DMS79 (cell line): ENCODE measurements around the gene PLXNB3.
A peak's percentile ranks its signal among the peaks of the same experiment; 100 is the strongest.

ENCODE experiments used
- DNase-seq: peaks from one replicate; lab custom pipeline; 2025; lab: John Stamatoyannopoulos, UW

The PLXNB3 gene

GRCh38 chrX:153773741-153774575 lies 9.9 kb downstream of the PLXNB3 start:
- DNase-seq = no peak

- no peak for DNase-seq
Observed at GRCh38 chrX:153774576-153775292, 10.7 kb downstream of the PLXNB3 start.

GRCh38 chrX:153775293-153776119 lies 11.5 kb downstream of the PLXNB3 start:
- no peak for DNase-seq

GRCh38 chrX:153776120-153776599 lies 12.1 kb downstream of the PLXNB3 start:
- DNase-seq = no peak

- DNase-seq = no peak
Observed at GRCh38 chrX:153776611-153777045, 12.6 kb downstream of the PLXNB3 start.

- DNase-seq = no peak
Observed at GRCh38 chrX:153777261-153778090, 13.4 kb downstream of the PLXNB3 start.

- DNase-seq = no peak
Observed at GRCh38 chrX:153778181-153778580, 14.1 kb downstream of the PLXNB3 start.

- DNase-seq = no peak
Observed at GRCh38 chrX:153778684-153779101, 14.6 kb downstream of the PLXNB3 start.

- no peak for DNase-seq
Observed at GRCh38 chrX:153779891-153780677, 16.0 kb downstream of the PLXNB3 start.

- no peak for DNase-seq
Observed at GRCh38 chrX:153780678-153781427, 16.8 kb downstream of the PLXNB3 start, which contains the start of gene SRPK3. Gene SRPK3, plus strand, starts transcription at chrX:153781041. Its CDS starts 46 bp downstream, at chrX:153781087.

- DNase-seq = no peak
Observed at GRCh38 chrX:153781428-153782047, 17.5 kb downstream of the PLXNB3 start.

GRCh38 chrX:153782313-153782712 lies 18.3 kb downstream of the PLXNB3 start:
- peak; percentile 44 for DNase-seq

GRCh38 chrX:153782871-153783270 lies 18.8 kb downstream of the PLXNB3 start:
- DNase-seq = no peak

- no peak for DNase-seq
Observed at GRCh38 chrX:153783378-153784013, 19.4 kb downstream of the PLXNB3 start.

GRCh38 chrX:153784325-153784967 lies 20.4 kb downstream of the PLXNB3 start:
- no peak for DNase-seq

GRCh38 chrX:153786669-153787068 lies 22.6 kb downstream of the PLXNB3 start:
- DNase-seq = no peak

GRCh38 chrX:153789654-153790053 lies 25.6 kb downstream of the PLXNB3 start:
- DNase-seq = no peak
